H1 (cell line): ENCODE data around the gene CEP57. TPM values are rescaled to one million over a fixed set of nuclear protein-coding genes. Genes with fewer than 3 reads are reported as not detected.

Experiments used
- CTCF ChIA-PET: fragments of 300-600 bp; sonication (Branson Sonifier 250); formaldehyde crosslinking; loops from one replicate; lab custom pipeline; 2021; ENCODE audit not compliant: partially characterized antibody; lab: Charles Lee
- POLR2A ChIA-PET: fragments of 300-600 bp; sonication (Branson Sonifier 250); formaldehyde crosslinking; loops from one replicate; lab custom pipeline; 2021; ENCODE audit warnings: inconsistent platforms; ENCODE audit not compliant: partially characterized antibody; lab: Charles Lee
- DNase-seq, 2 experiments: peaks; one replicate each; pipeline versions ENCODE4 v3.0.0 to v3.0.0-alpha.2; 2010 to 2022; ENCODE audit warnings: low spot score in 2 of 2, low read depth in 1 of 2, mixed read lengths in 1 of 2
- FAIRE-seq: peaks from 2 replicates; lab custom pipeline; 2011; peaks lifted over from hg19 to GRCh38; lab: Jason Lieb, UNC
- H2AFZ ChIP-seq: 2 replicates; pipeline ENCODE4 v1.8.1; 2012; ENCODE audit warnings: low read length, inconsistent platforms
- H2AK5ac ChIP-seq: 2 replicates; pipeline ENCODE4 v1.6.1; 2013; ENCODE audit warnings: low read depth, low read length
- H2BK120ac ChIP-seq: replicated peaks from 2 replicates; pipeline ENCODE3; 2013; ENCODE audit warnings: low read depth, low read length, inconsistent platforms
- H2BK12ac ChIP-seq: 2 replicates; pipeline ENCODE4 v1.6.1; 2013; ENCODE audit warnings: low read depth, low read length
- H2BK15ac ChIP-seq: 2 replicates; pipeline ENCODE4 v1.6.1; 2013; ENCODE audit warnings: low read length
- H2BK20ac ChIP-seq: 2 replicates; pipeline ENCODE4 v1.6.1; 2013; ENCODE audit warnings: low read length
- H2BK5ac ChIP-seq: 2 replicates; pipeline ENCODE4 v1.6.1; 2013; ENCODE audit warnings: low read depth, low read length
- H3K14ac ChIP-seq: 2 replicates; pipeline ENCODE4 v1.6.1; 2013; ENCODE audit warnings: inconsistent platforms; ENCODE audit not compliant: insufficient read length
- H3K18ac ChIP-seq: 2 replicates; pipeline ENCODE4 v1.6.1; 2013; ENCODE audit warnings: low read length; ENCODE audit errors: extremely low read depth
- H3K23ac ChIP-seq: 2 replicates; pipeline ENCODE4 v1.6.1; 2013; ENCODE audit warnings: inconsistent platforms; ENCODE audit not compliant: insufficient read length
- H3K23me2 ChIP-seq: 2 replicates; pipeline ENCODE4 v1.6.1; 2013; ENCODE audit warnings: low read depth, low read length
- H3K27ac ChIP-seq: 2 replicates; pipeline ENCODE4 v1.6.1; 2011; ENCODE audit warnings: low read depth, low read length, inconsistent platforms
- H3K27me3 ChIP-seq, 4 experiments: replicated peaks in 1 of 4; 1 replicate in 1 of 4; 2 replicates in 3 of 4; pipeline versions ENCODE4 v1.6.1 to v1.8.1; 2011 to 2013; ENCODE audit warnings: low read length in 3 of 4, mild to moderate bottlenecking in 3 of 4, inconsistent platforms in 2 of 4, mixed read lengths in 2 of 4, moderate library complexity in 1 of 4; ENCODE audit not compliant: control insufficient read depth in 3 of 4, insufficient read depth in 3 of 4; ENCODE audit errors: extremely low read depth in 1 of 4
- H3K36me3 ChIP-seq, 4 experiments: 2 replicates each; pipeline versions ENCODE4 v1.6.1 to v1.8.1; 2011 to 2013; ENCODE audit warnings: mild to moderate bottlenecking in 4 of 4, low read length in 3 of 4, moderate library complexity in 2 of 4, control low read depth in 1 of 4, inconsistent platforms in 1 of 4; ENCODE audit not compliant: insufficient read depth in 4 of 4, control insufficient read depth in 2 of 4
- H3K4ac ChIP-seq: replicated peaks from 2 replicates; pipeline ENCODE3; 2013; ENCODE audit warnings: low read length, low read depth, mixed read lengths, inconsistent platforms; ENCODE audit not compliant: insufficient read length
- H3K4me1 ChIP-seq, 4 experiments: replicated peaks in 1 of 4; 1 replicate in 1 of 4; 2 replicates in 3 of 4; pipeline versions ENCODE4 v1.6.1 to v1.8.1; 2011 to 2013; ENCODE audit warnings: low read length in 3 of 4, inconsistent platforms in 2 of 4, mixed read lengths in 1 of 4; ENCODE audit not compliant: insufficient read depth in 4 of 4, control insufficient read depth in 3 of 4
- H3K4me2 ChIP-seq, 2 experiments: 2 replicates each; pipeline versions ENCODE4 v1.6.1 to v1.8.1; 2011 to 2013; ENCODE audit warnings: low read depth in 2 of 2, low read length in 2 of 2, control low read depth in 1 of 2, inconsistent platforms in 1 of 2, mild to moderate bottlenecking in 1 of 2; ENCODE audit not compliant: insufficient read depth in 1 of 2
- H3K4me3 ChIP-seq, 4 experiments: fragments of 200-600, 300-600 bp in 1 of 4; sonication (generic), shearing (Covaris generic), sonication (Bioruptor Twin) in 1 of 4; 2 replicates each; pipeline versions ENCODE4 v1.5.1 to v1.8.1; 2011 to 2016; ENCODE audit warnings: low read length in 4 of 4, low read depth in 3 of 4, control low read depth in 2 of 4, inconsistent platforms in 2 of 4, mild to moderate bottlenecking in 2 of 4, mixed read lengths in 1 of 4, moderate library complexity in 1 of 4; ENCODE audit not compliant: insufficient read depth in 2 of 4; ENCODE audit errors: extremely low read depth in 1 of 4
- H3K56ac ChIP-seq: replicated peaks from 2 replicates; pipeline ENCODE3; 2013; ENCODE audit warnings: low read depth, mild to moderate bottlenecking, mixed read lengths, low read length, inconsistent platforms; ENCODE audit not compliant: insufficient read length
- H3K79me1 ChIP-seq: 2 replicates; pipeline ENCODE4 v1.6.1; 2013; ENCODE audit warnings: low read depth, low read length, control low read depth
- H3K79me2 ChIP-seq, 2 experiments: 2 replicates each; pipeline versions ENCODE4 v1.6.1 to v1.8.1; 2012 to 2013; ENCODE audit warnings: low read length in 2 of 2, mild to moderate bottlenecking in 2 of 2, inconsistent platforms in 1 of 2; ENCODE audit not compliant: insufficient read depth in 2 of 2, control insufficient read depth in 1 of 2
- H3K9ac ChIP-seq, 4 experiments: replicated peaks in 1 of 4; 1 replicate in 1 of 4; 2 replicates in 3 of 4; pipeline versions ENCODE4 v1.6.1 to v1.8.1; 2011 to 2013; ENCODE audit warnings: low read depth in 3 of 4, low read length in 3 of 4, control low read depth in 2 of 4, mild to moderate bottlenecking in 2 of 4, moderate library complexity in 2 of 4, inconsistent platforms in 1 of 4; ENCODE audit errors: extremely low read depth in 1 of 4
- H3K9me3 ChIP-seq, 2 experiments: 2 replicates each; pipeline versions ENCODE4 v1.6.1 to v1.8.1; 2012 to 2013; ENCODE audit warnings: mild to moderate bottlenecking in 2 of 2, moderate library complexity in 2 of 2, control low read depth in 1 of 2, inconsistent platforms in 1 of 2, low read depth in 1 of 2, low read length in 1 of 2, mixed read lengths in 1 of 2; ENCODE audit not compliant: insufficient read depth in 2 of 2
- H4K20me1 ChIP-seq, 2 experiments: replicated peaks in 1 of 2; 2 replicates each; pipeline versions ENCODE3 to v1.8.1; 2011 to 2013; ENCODE audit warnings: inconsistent platforms in 2 of 2, low read length in 2 of 2, mild to moderate bottlenecking in 1 of 2; ENCODE audit not compliant: insufficient read depth in 2 of 2, control insufficient read depth in 1 of 2
- H4K5ac ChIP-seq: 2 replicates; pipeline ENCODE4 v1.6.1; 2013; ENCODE audit warnings: low read length, low read depth, mixed read lengths, inconsistent platforms; ENCODE audit not compliant: insufficient read length
- H4K8ac ChIP-seq: 2 replicates; pipeline ENCODE4 v1.8.0; 2013; ENCODE audit warnings: mild to moderate bottlenecking, moderate library complexity, low read length, inconsistent platforms; ENCODE audit not compliant: insufficient read depth; ENCODE audit errors: extremely low read depth
- H4K91ac ChIP-seq: replicated peaks from 2 replicates; pipeline ENCODE3; 2013; ENCODE audit warnings: low read length, mixed read lengths, inconsistent platforms; ENCODE audit not compliant: insufficient read length
- ATF2 ChIP-seq: IDR thresholded peaks from 2 replicates; pipeline ENCODE4 v1.6.1; 2012; ENCODE audit warnings: low read length, inconsistent platforms
- CHD1 ChIP-seq: IDR thresholded peaks from 2 replicates; pipeline ENCODE4 v1.6.1; 2012; ENCODE audit warnings: low read depth, low read length, improper control_type of control experiment
- CHD2 ChIP-seq: IDR thresholded peaks from 2 replicates; pipeline ENCODE4 v1.6.1; 2012; ENCODE audit warnings: low read length, improper control_type of control experiment
- GTF2F1 ChIP-seq: IDR thresholded peaks from 2 replicates; pipeline ENCODE4 v1.6.1; 2012; ENCODE audit warnings: low read depth, low read length, improper control_type of control experiment, borderline replicate concordance
- HDAC2 ChIP-seq, 2 experiments: fragments of 300-600 bp in 1 of 2; sonication (generic) in 1 of 2; IDR thresholded peaks; 2 replicates each; pipeline ENCODE4 v1.6.1; 2011 to 2012; ENCODE audit warnings: low read depth in 2 of 2, low read length in 2 of 2, mild to moderate bottlenecking in 2 of 2, moderate library complexity in 2 of 2, borderline replicate concordance in 1 of 2, inconsistent platforms in 1 of 2
- JUND ChIP-seq: IDR thresholded peaks from 2 replicates; pipeline ENCODE4 v1.6.1; 2011; ENCODE audit warnings: mild to moderate bottlenecking, improper control_type of control experiment, low read length
- NRF1 ChIP-seq: IDR thresholded peaks from 2 replicates; pipeline ENCODE4 v1.6.1; 2011; ENCODE audit warnings: mild to moderate bottlenecking, low read depth, low read length, improper control_type of control experiment
- TBP ChIP-seq: IDR thresholded peaks from 2 replicates; pipeline ENCODE4 v1.6.1; 2011; ENCODE audit warnings: low read depth, low read length, improper control_type of control experiment
- ZNF274 ChIP-seq: IDR thresholded peaks from 2 replicates; pipeline ENCODE4 v1.7.0; 2012; ENCODE audit warnings: low read length, borderline replicate concordance; ENCODE audit errors: extremely low read depth
- WGBS, 2 experiments: shearing (Covaris generic) in 1 of 2; methylation state at CpG; one replicate each; pipeline versions ENCODE4 v1.1.6 to v1.1.7; 2013 to 2015; ENCODE audit warnings: low lambda C conversion rate in 2 of 2, mixed read lengths in 2 of 2, inconsistent platforms in 1 of 2, low coverage in 1 of 2, missing lambda C conversion rate in 1 of 2; ENCODE audit not compliant: insufficient replicate concordance in 2 of 2, insufficient coverage in 1 of 2, insufficient read length in 1 of 2; ENCODE audit errors: extremely low coverage in 1 of 2, missing lambda C conversion rate in 1 of 2; 5-methylcytosine and 5-hydroxymethylcytosine counted together
- polyA plus RNA-seq, 7 experiments: library from polyadenylated mRNA; depleted of rRNA in 3 of 7; stranded (reverse) in 5 of 7; unstranded in 2 of 7; fragments of >200 nt in 5 of 7; fragments of 200-250 nt in 2 of 7; gene quantifications; 1 replicate in 5 of 7; 2 replicates in 1 of 7; 4 replicates in 1 of 7; pipeline versions ENCODE4 v1.2.1 to v1.2.3, GENCODE V29; 2011 to 2013; ENCODE audit warnings: missing spikeins in 2 of 7, mixed read lengths in 2 of 7
- total RNA-seq: library from RNA; stranded (reverse); fragmentation: NEBNext Ultra II Directional; extraction: Animal tissue kit (Norgen Biotek cat#: 25700); gene quantifications from 2 replicates; pipeline ENCODE4 v1.2.1, GENCODE V29; 2021

Gene CEP57
- total and polyA plus RNA-seq, 2 of the 8 experiments (the other 6 are each of a cell fraction or from before 2014, with no cell fraction given), result 26.3 to 72.7 TPM

DNA sequence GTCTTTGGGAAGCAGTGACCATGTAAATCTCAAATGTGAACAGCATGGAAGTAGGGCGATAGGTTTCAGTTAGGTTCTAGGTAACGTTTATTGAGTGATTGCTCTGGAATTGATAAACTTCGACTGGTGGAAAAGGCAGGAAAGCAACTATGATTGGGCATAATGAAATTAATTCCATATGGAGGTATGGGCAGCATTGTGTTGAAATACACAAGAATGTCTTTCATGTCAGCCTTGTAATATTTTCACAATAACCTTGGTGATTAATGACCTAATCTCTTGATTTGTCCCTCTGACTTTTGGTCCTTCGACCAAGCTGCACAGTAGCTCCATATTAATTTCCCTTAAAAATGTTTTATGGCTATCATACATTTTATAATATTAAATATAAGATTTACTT is 2.8 kb downstream of the CEP57 start:
- ChIA-PET POLR2A (no interaction called here), CTCF (interaction anchor here (0.5 to 3.1 kb wide), 3 partner anchors 42 to 634 kb away, joined by 3 to 9 read pairs (median 5); no protein-coding TSS in a partner anchor)
- Histone ChIP-seq H3K23ac (no peak overlapping the region), H3K36me3 (no peaks in the 10 kb centered on the region; a peak in 1 of 8 replicates), H3K9me3 (no peaks in the 10 kb centered on the region), H4K8ac (no peak overlapping the region), H2BK20ac (no peak overlapping the region), H3K27ac (no peak overlapping the region), H3K27me3 (no peaks in the 10 kb centered on the region), H3K79me2 (peaks cover 18 to 83% of the 10 kb centered on the region in 2 experiments), H2BK15ac (no peak overlapping the region), H2BK12ac (no peak overlapping the region), H3K23me2 (peaks cover 6% of the 10 kb centered on the region), H3K56ac (no peak overlapping the region), H4K91ac (no peak overlapping the region), H3K4ac (no peak overlapping the region), H4K20me1 (peaks cover 2 to 7% of the 10 kb centered on the region in 2 experiments), H3K4me1 (peaks cover 0 to 9% (median 0%) of the 10 kb centered on the region in 4 experiments; a peak in 1 of 7 replicates), H2AFZ (no peak overlapping the region), H3K18ac (no peak overlapping the region), H4K5ac (no peak overlapping the region), H3K14ac (no peak overlapping the region), H3K79me1 (peaks cover 4% of the 10 kb centered on the region; the same call in 1 of the 2 replicates), H3K9ac (no peak overlapping the region), H3K4me2 (no peak overlapping the region; a peak in 1 of 4 replicates), H3K4me3 (no peak overlapping the region), H2BK5ac (no peak overlapping the region), H2BK120ac (no peak overlapping the region), H2AK5ac (no peak overlapping the region)
- WGBS, 2 experiments, result 83% methylated on average over 4 of the region's 4 CpGs; no CpG with 5 or more reads in 1 of the 2 experiments
- TF ChIP-seq CHD2 (no peak), NRF1 (no peak), HDAC2 (IDR thresholded peaks at IDR 0.05; ENCODE audit: borderline replicate concordance in 1 of 2, low read depth in 2 of 2, low read length in 2 of 2) (no peak), JUND (no peak), ZNF274 (no peak), ATF2 (no peak), GTF2F1 (no peak), TBP (no peak), CHD1 (no peak)
- FAIRE-seq, result no peak
- DNase-seq, result no peak
